ENCODE data around the gene PIGS.
A peak's percentile ranks its signal among the peaks of the same experiment; 100 is the strongest.

- peak; percentile 65 for TF ChIP-seq CTCF (IDR thresholded peaks at IDR 0.05; ENCODE audit: insufficient read depth, low read depth, low read length)
- no peak for TF ChIP-seq EZH2 (IDR thresholded peaks at IDR 0.05; ENCODE audit: insufficient read depth, low read length)
Observed at GRCh38 chr17:28612936-28613872, 41.9 kb upstream of the PIGS start.
